ENCODE results near the gene CFAP61. TPM values are rescaled to one million over a fixed set of nuclear protein-coding genes. Genes with fewer than 3 reads are reported as not detected.
A peak's percentile ranks its signal among the peaks of the same experiment; 100 is the strongest.

CFAP61 gene
- total and polyA plus RNA-seq, 7 donors: 8.3 to 59.4 (median 24.5) TPM

DNA sequence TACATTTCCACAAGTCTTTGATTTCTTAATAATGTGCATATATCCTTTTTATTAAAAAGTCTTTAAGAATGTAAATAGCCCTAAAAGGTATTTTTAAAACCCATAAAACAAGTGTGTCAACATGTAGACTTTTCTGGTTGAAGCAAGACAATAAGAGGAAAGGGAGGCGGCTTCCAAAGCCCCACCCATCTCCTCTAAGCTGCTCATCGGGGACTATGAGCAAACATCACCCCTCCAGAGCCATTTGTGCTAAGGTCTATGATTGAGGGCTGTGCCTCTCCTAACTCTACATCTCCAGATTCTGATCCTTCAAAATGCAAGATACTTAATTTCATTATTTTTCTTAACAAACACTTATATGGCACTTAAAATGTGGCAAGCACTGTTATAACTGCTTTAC is 37.7 kb upstream of the CFAP61 start:
- DNase-seq (no peak), ATAC-seq (no peak)
- no peaks in the 10 kb centered on the region for H3K27me3 ChIP-seq (ENCODE audit: insufficient read depth in 3 of 3, low read length in 2 of 3)
- WGBS, 3 donors: 46 to 66% (median 56%) methylated on average over 2 of the region's 2 CpGs
- H3K4me1 ChIP-seq: peaks cover 45% of the 10 kb centered on the region
- intact Hi-C loops (cut with DNase I): loop anchor here in 1 of 2 donors (5.0 kb wide), 1 partner anchor 38 kb away; the partner anchor contains the start of genes CFAP61 and CRNKL1
- no peak overlapping the region for H3K27ac ChIP-seq
- no peaks in the 10 kb centered on the region for H3K9me3 ChIP-seq
- TF ChIP-seq, protein P1, sequence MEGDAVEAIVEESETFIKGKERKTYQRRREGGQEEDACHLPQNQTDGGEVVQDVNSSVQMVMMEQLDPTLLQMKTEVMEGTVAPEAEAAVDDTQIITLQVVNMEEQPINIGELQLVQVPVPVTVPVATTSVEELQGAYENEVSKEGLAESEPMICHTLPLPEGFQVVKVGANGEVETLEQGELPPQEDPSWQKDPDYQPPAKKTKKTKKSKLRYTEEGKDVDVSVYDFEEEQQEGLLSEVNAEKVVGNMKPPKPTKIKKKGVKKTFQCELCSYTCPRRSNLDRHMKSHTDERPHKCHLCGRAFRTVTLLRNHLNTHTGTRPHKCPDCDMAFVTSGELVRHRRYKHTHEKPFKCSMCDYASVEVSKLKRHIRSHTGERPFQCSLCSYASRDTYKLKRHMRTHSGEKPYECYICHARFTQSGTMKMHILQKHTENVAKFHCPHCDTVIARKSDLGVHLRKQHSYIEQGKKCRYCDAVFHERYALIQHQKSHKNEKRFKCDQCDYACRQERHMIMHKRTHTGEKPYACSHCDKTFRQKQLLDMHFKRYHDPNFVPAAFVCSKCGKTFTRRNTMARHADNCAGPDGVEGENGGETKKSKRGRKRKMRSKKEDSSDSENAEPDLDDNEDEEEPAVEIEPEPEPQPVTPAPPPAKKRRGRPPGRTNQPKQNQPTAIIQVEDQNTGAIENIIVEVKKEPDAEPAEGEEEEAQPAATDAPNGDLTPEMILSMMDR (IDR thresholded peaks at IDR 0.05): no peak
- peaks cover 7 to 11% of the 10 kb centered on the region in 2 donors for H3K36me3 ChIP-seq (ENCODE audit: insufficient read depth in 1 of 2, low read depth in 1 of 2)
- no peak overlapping the region for H3K4me3 ChIP-seq

DNA sequence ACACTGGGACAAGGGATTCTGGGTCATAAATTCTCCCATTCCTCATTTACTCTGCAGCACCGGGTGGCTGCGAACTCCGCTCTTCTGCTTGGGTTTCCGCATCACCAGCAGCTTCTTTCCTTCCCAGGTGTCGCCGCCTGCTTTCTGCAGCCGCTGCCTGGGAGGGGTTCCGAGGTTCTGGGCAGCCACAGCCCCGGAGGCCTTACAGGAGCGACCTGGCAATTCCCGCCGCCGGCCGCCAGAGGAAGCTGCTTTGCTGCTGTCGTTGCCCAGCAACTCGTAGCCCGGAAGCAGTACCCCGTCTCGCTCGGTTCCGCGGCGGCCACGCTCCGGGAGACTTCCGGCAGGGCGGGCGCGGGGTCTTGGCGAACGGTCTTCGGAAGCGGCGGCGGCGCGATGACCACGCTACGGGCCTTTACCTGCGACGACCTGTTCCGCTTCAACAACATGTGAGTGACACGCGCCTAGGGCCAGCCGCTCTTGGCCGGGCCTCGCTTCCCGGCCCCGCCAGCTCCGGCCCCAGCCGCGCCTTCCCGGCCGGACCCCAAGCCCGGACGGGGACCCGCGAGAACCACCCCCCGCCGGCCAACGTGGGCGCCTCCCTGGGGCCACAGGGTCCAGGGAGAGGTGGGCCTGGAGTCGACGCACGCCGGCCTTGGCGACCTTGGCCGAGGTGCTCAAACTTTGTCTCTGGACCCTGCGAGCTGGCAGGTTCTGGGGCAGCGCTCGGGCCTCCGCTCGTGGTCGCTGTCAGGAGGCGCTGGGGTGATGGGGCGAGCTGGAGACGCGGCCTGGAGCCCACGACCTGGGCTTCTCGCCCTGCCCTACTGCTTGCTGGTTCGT is 35.1 kb upstream of the CFAP61 start, which contains the start of gene NAA20:
NAA20 (plus strand) TSS at position 362 of the 843 bp plus-strand sequence; CDS start at position 397, 35 bp downstream.
- peak within 1 kb of the TSS; percentile 100 for H3K4me3 ChIP-seq
- peaks cover 7 to 21% of the 10 kb centered on the region in 2 donors for H3K36me3 ChIP-seq (ENCODE audit: insufficient read depth in 1 of 2, low read depth in 1 of 2)
- intact Hi-C loops (cut with DNase I): loop anchor here in 1 of 2 donors (5.0 kb wide), 1 partner anchor 35 kb away; the partner anchor contains the start of genes CFAP61 and CRNKL1
- H3K9me3 ChIP-seq: no peaks in the 10 kb centered on the region
- ATAC-seq: peak; percentile 98 to 99 (median 98)
- peaks cover 45% of the 10 kb centered on the region for H3K4me1 ChIP-seq
- TF ChIP-seq, protein P1 (IDR thresholded peaks at IDR 0.05): peak; percentile 74
- WGBS, 3 donors: 0 to 1% (median 1%) methylated on average over 70 to 81 of the region's 81 CpGs
- peak within 1 kb of the TSS; percentile 93 for H3K27ac ChIP-seq
- peak; percentile 94 to 97 for DNase-seq
- no peaks in the 10 kb centered on the region for H3K27me3 ChIP-seq (ENCODE audit: insufficient read depth in 3 of 3, low read length in 2 of 3)

DNA sequence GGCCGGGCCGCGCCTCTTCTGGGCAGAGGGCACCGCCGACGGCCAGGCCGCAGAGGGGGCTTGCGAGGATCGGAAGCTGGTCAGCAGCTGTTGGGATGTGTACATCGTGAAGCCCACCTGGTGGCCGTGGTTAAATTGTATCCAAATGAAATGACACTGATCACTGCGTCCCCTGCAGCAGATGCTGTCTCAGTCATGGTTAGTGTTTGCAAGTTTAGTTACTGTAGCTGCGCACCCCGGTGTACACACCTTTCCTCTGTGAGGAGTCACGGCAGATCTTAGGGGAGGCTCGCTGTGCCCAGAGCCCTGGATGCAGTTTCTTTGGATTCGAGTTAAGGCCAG is 34.5 kb upstream of the CFAP61 start:
- Histone ChIP-seq H3K9me3 (no peaks in the 10 kb centered on the region), H3K4me3 (peak overlapping the region; percentile 100), H3K27ac (peak overlapping the region; percentile 93), H3K27me3 (ENCODE audit: insufficient read depth in 3 of 3, low read length in 2 of 3) (no peaks in the 10 kb centered on the region), H3K36me3 (ENCODE audit: insufficient read depth in 1 of 2, low read depth in 1 of 2) (peaks cover 10 to 27% of the 10 kb centered on the region in 2 donors), H3K4me1 (peaks cover 47% of the 10 kb centered on the region)
- intact Hi-C loops (cut with DNase I): loop anchor here in 1 of 2 donors (5.0 kb wide), 1 partner anchor 34 kb away; the partner anchor contains the start of genes CFAP61 and CRNKL1
- ATAC-seq (peak in 2 of 4 donors; percentile 2 to 4), DNase-seq (no peak)
- 2 to 4% (median 3%) methylated on average over 17 of the region's 17 CpGs for WGBS, 3 donors
- TF ChIP-seq, protein P1 (IDR thresholded peaks at IDR 0.05): no peak

DNA sequence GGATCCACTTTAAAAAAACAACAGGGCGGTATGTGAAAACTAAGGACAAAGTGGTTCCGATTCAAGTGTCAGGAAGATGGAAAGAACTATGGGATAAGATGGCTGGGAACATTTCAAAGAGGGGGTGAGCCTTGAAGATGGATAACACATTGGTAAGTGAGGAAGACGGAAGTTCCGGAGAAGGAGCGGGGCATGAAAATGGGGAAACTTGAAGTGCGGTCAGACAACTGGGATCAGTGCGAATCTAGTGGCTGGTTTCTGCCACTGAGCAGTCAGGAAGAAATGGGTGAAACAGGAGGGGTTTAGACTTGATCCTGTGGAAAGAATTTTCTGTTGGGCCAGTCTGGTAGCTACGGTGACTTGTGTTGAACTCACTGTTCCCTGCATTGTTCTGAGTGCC is 34.0 kb upstream of the CFAP61 start:
- ATAC-seq: no peak
- Histone ChIP-seq H3K27me3 (ENCODE audit: insufficient read depth in 3 of 3, low read length in 2 of 3) (no peaks in the 10 kb centered on the region), H3K4me1 (peaks cover 47% of the 10 kb centered on the region), H3K27ac (no peak overlapping the region), H3K36me3 (ENCODE audit: insufficient read depth in 1 of 2, low read depth in 1 of 2) (peaks cover 10 to 33% of the 10 kb centered on the region in 2 donors), H3K9me3 (no peaks in the 10 kb centered on the region), H3K4me3 (peak overlapping the region; percentile 100)
- 82 to 90% (median 90%) methylated on average over 8 of the region's 8 CpGs for WGBS, 3 donors
- intact Hi-C loops (cut with DNase I): loop anchor here in 1 of 2 donors (5.0 kb wide), 1 partner anchor 34 kb away; the partner anchor contains the start of genes CFAP61 and CRNKL1
- DNase-seq: no peak
- TF ChIP-seq, protein P1 (IDR thresholded peaks at IDR 0.05): no peak

Data from psoas muscle (tissue), 8 donors.